Suprapubic skin (tissue), 4 donors: ENCODE data around the gene LPAR1. TPM values are rescaled to one million over a fixed set of nuclear protein-coding genes. Genes with fewer than 3 reads are reported as not detected.
"Not testable (repeated sequence)": the region's sequence is repeated elsewhere in the genome, so short reads cannot be mapped to it uniquely, and the experiment has no call there.

Experiments
- DNase-seq, 2 donors: peaks; one replicate each; pipeline ENCODE4 v3.0.0-alpha.2; 2019; ENCODE audit warnings: low spot score in 2 of 2
- H3K27ac ChIP-seq: fragments of 200-600 bp; sonication (generic); one replicate; pipeline ENCODE4 v1.5.1; 2019
- H3K27me3 ChIP-seq: fragments of 200-600 bp; sonication (generic); one replicate; pipeline ENCODE4 v1.5.1; 2019
- H3K36me3 ChIP-seq: fragments of 200-600 bp; sonication (generic); one replicate; pipeline ENCODE4 v1.5.1; 2019
- H3K4me1 ChIP-seq: fragments of 200-600 bp; sonication (generic); one replicate; pipeline ENCODE4 v1.5.1; 2019
- H3K4me3 ChIP-seq: fragments of 200-600 bp; sonication (generic); one replicate; pipeline ENCODE4 v1.5.1; 2019; ENCODE audit warnings: mild to moderate bottlenecking
- H3K9me3 ChIP-seq: fragments of 200-600 bp; sonication (generic); one replicate; pipeline ENCODE4 v1.5.1; 2019
- EP300 ChIP-seq: sonication (generic); formaldehyde crosslinking; IDR thresholded peaks from one replicate; pipeline ENCODE4 v1.6.1; 2017; ENCODE audit warnings: antibody characterized with exemption
- POLR2A ChIP-seq, 2 donors: fragments of 450-650 bp; IDR thresholded peaks; one replicate each; pipeline ENCODE4 v1.6.1; 2017; ENCODE audit warnings: antibody characterized with exemption in 2 of 2, mild to moderate bottlenecking in 2 of 2, moderate library complexity in 2 of 2
- POLR2AphosphoS5 ChIP-seq, 3 donors: sonication (generic); formaldehyde crosslinking; IDR thresholded peaks; one replicate each; pipeline ENCODE4 v1.6.1; 2017; ENCODE audit warnings: antibody characterized with exemption in 3 of 3
- WGBS: methylation state at CpG from one replicate; pipeline ENCODE4 v1.1.5; 2018; 5-methylcytosine and 5-hydroxymethylcytosine counted together
- total RNA-seq, 4 donors: library from RNA; depleted of rRNA; stranded (reverse); fragments of >200 nt; gene quantifications; one replicate each; pipeline ENCODE4 v1.1.0, GENCODE V29; 2016
- TF ChIP-seq, protein P1 (sequence below), 2 donors: fragments of 200-600 bp in 1 of 2; fragments of 450-650 bp in 1 of 2; sonication (generic) in 1 of 2; IDR thresholded peaks; one replicate each; pipeline ENCODE4 v1.5.1; 2016 to 2019; ENCODE audit warnings: antibody characterized with exemption in 2 of 2, mild to moderate bottlenecking in 1 of 2, moderate library complexity in 1 of 2

The LPAR1 gene
- total RNA-seq, 4 donors from 2014 or later = 16.2 to 65.8 (median 23.5) TPM

DNA sequence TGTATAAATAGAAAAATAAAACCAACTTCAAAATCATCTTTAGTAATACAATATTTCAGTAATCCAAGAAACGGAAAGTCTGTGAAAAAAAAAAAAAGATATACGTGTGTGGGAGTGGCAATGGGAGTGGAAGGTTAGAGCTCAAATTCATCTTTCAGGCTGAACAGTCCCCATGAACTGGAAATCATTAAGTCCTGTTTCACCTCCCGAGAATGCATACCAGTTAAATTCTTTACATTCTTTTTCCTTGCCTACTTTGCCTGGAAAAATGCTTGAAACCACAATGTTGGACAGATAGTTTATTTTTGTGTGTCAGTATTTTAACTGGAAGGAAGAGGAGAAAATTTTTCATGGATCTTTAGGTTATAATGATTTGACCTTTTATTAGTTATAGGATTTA is 202.9 kb downstream of the LPAR1 start:
- no peaks in the 10 kb centered on the region for H3K27me3 ChIP-seq
- TF ChIP-seq, protein P1, sequence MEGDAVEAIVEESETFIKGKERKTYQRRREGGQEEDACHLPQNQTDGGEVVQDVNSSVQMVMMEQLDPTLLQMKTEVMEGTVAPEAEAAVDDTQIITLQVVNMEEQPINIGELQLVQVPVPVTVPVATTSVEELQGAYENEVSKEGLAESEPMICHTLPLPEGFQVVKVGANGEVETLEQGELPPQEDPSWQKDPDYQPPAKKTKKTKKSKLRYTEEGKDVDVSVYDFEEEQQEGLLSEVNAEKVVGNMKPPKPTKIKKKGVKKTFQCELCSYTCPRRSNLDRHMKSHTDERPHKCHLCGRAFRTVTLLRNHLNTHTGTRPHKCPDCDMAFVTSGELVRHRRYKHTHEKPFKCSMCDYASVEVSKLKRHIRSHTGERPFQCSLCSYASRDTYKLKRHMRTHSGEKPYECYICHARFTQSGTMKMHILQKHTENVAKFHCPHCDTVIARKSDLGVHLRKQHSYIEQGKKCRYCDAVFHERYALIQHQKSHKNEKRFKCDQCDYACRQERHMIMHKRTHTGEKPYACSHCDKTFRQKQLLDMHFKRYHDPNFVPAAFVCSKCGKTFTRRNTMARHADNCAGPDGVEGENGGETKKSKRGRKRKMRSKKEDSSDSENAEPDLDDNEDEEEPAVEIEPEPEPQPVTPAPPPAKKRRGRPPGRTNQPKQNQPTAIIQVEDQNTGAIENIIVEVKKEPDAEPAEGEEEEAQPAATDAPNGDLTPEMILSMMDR (IDR thresholded peaks at IDR 0.05) = no peak
- no peak for TF ChIP-seq EP300
- 35% methylated on average over 3 of the region's 3 CpGs for WGBS

DNA sequence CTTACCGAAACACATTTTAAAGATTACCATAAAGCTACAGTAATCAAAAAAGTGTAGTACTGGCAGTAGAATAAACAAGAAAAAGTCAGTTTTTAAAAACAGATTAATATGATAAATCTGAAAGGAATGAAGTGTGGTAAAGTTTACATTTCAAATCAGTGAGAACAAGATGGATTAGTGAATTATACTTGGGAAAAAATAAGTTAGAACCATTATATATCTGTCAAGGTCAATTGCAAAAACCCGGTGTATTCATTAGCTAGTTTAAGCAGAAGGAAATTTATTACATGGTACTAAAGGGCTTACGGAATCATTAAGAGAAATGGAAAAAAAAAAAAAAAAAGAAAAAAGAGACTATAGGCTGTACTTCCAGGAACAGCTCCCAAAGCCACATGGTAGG is 205.3 kb downstream of the LPAR1 start:
- Histone ChIP-seq H3K27me3 (no peaks in the 10 kb centered on the region), H3K27ac (no peak overlapping the region), H3K4me1 (no peaks in the 10 kb centered on the region), H3K4me3 (no peak overlapping the region), H3K36me3 (no peaks in the 10 kb centered on the region), H3K9me3 (no peaks in the 10 kb centered on the region)
- TF ChIP-seq, protein P1 (IDR thresholded peaks at IDR 0.05) = no peak
- TF ChIP-seq POLR2A (IDR thresholded peaks at IDR 0.05) = no peak
- no peak for TF ChIP-seq POLR2AphosphoS5 (IDR thresholded peaks at IDR 0.05)
- no peak for TF ChIP-seq EP300
- DNase-seq = no peak
- 84% methylated on average over 3 of the region's 3 CpGs for WGBS

More for the DNA sequence above, 202.9 kb downstream of the LPAR1 start:
- Histone ChIP-seq H3K36me3 (no peaks in the 10 kb centered on the region), H3K4me1 (no peaks in the 10 kb centered on the region), H3K9me3 (no peaks in the 10 kb centered on the region), H3K4me3 (no peak overlapping the region), H3K27ac (no peak overlapping the region)
- no peak for DNase-seq

DNA sequence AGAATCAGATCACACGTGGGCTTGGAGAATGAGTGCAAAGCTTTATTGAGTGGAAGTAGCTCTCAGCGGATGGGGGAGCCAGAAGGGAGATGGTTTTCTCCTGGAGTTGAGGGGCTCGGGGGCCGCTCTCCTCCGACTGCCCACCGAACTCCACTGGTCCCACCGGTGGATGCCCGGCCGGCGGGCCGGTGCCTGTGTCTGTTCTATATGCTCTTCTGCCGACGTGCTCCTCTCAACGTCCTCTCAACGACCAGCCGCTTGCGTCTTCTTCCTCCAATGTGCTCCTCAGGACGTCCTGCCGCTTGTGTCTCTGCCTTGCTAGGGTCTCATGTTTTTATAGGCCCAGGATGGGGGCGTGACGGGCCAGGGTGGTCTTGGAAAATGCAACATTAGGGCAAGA is 207.8 kb downstream of the LPAR1 start:
- TF ChIP-seq POLR2A (IDR thresholded peaks at IDR 0.05) = no peak
- TF ChIP-seq POLR2AphosphoS5 (IDR thresholded peaks at IDR 0.05) = no peak
- TF ChIP-seq EP300 = no peak
- TF ChIP-seq, protein P1 (IDR thresholded peaks at IDR 0.05) = no peak

DNA sequence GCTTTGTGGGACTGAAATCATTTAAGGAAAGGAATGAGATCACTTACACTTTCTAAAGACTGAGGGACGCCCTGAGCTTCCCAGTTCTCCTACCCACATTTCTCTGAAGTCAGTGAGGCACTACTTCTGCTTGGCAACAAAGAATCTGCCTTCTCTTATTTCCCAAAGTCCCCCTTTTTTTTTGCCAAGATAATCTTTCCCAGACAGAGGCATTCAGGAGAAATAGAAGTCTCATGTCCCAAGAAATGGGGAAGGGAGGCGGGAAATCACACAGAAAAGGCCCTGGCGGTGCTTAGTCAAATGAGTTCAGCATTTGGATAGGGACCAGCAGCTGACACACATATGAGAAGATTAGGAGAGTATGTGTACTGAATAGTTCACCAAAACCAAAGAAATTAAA is 210.0 kb downstream of the LPAR1 start:
- peak overlapping the region; percentile 18 for H3K27ac ChIP-seq
- WGBS = 58% methylated on average over 3 of the region's 3 CpGs
- TF ChIP-seq, protein P1 (IDR thresholded peaks at IDR 0.05) = no peak

More for the DNA sequence above, 207.8 kb downstream of the LPAR1 start:
- H3K9me3 ChIP-seq = no peaks in the 10 kb centered on the region
- H3K36me3 ChIP-seq = no peaks in the 10 kb centered on the region
- 94% methylated on average over 18 of the region's 21 CpGs for WGBS
- no peak for DNase-seq
- no peak overlapping the region for H3K27ac ChIP-seq
- H3K4me1 ChIP-seq = no peaks in the 10 kb centered on the region
- no peak overlapping the region for H3K4me3 ChIP-seq
- H3K27me3 ChIP-seq = no peaks in the 10 kb centered on the region

DNA sequence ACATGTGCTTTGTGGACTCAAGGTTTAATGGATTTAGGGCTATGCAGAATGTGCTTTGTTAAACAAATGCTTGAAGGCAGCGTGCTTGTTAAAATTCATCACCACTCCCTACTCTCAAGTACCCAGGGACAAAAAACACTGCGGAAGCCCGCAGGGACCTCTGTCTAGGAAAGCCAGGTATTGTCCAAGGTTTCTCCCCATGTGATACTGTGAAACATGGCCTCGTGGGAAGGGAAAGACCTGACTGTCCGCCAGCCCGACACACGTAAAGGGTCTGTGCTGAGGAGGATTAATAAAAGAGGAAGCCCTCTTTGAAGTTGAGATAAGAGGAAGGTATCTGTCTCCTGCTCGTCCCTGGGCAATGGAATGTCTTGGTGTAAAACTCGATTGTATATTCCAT is 211.9 kb downstream of the LPAR1 start:
- not testable (repeated sequence) for H3K27me3 ChIP-seq, H3K4me1 ChIP-seq, H3K36me3 ChIP-seq, H3K27ac ChIP-seq, DNase-seq, H3K4me3 ChIP-seq, H3K9me3 ChIP-seq
- WGBS = 67% methylated on average over 9 of the region's 9 CpGs

More for the DNA sequence above, 210.0 kb downstream of the LPAR1 start:
- H3K36me3 ChIP-seq = no peaks in the 10 kb centered on the region
- DNase-seq = no peak
- no peak overlapping the region for H3K4me3 ChIP-seq
- H3K9me3 ChIP-seq = no peaks in the 10 kb centered on the region
- no peaks in the 10 kb centered on the region for H3K4me1 ChIP-seq
- H3K27me3 ChIP-seq = no peaks in the 10 kb centered on the region

DNA sequence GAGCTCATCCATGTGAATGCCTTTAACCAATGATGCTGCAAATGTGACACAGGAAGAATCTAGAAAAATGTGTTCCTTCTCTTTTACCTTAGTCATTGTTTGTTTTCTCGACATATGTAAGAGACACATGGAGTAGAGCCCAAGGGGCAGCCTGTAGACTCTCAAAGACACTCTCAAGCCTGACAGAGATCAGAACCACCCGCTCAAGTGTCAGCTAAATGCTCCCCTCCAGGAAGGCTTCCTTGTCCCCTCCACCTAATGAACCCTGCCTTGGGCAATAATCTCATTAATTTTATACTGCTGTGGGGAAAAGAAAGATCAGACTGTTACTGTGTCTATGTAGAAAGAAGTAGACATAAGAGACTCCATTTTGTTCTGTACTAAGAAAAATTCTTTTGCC is 212.3 kb downstream of the LPAR1 start:
- no peak for DNase-seq
- TF ChIP-seq POLR2A (IDR thresholded peaks at IDR 0.05) (no peak), POLR2AphosphoS5 (IDR thresholded peaks at IDR 0.05) (no peak), EP300 (no peak)
- TF ChIP-seq, protein P1 (IDR thresholded peaks at IDR 0.05) = no peak
- H3K36me3 ChIP-seq = no peaks in the 10 kb centered on the region
- no peaks in the 10 kb centered on the region for H3K9me3 ChIP-seq
- WGBS = 63% methylated on average over 2 of the region's 2 CpGs
- no peaks in the 10 kb centered on the region for H3K27me3 ChIP-seq
- no peak overlapping the region for H3K27ac ChIP-seq
- H3K4me1 ChIP-seq = no peaks in the 10 kb centered on the region
- H3K4me3 ChIP-seq = no peak overlapping the region

DNA sequence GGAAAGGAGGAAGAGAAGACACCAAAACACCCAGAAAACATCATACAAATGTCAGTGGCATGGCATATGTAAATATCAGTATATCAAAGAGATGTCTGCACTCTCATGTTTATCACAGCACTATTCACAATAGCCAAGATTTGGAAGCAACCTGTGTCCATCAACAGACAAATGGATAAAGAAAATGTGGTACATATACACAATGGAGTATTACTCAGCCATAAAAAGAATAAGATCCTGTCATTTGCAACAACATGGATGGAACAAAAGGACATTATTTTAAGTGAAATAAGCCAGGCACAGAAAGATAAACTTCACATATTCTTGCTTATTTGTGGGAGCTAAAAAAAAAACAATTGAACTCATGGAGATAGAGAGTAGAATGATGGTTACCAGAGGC is 213.1 kb downstream of the LPAR1 start:
- not testable (repeated sequence) for H3K9me3 ChIP-seq, H3K4me1 ChIP-seq, DNase-seq, H3K4me3 ChIP-seq, H3K36me3 ChIP-seq, H3K27me3 ChIP-seq, H3K27ac ChIP-seq
